ENCODE measurements around the gene C6orf132.

DNA sequence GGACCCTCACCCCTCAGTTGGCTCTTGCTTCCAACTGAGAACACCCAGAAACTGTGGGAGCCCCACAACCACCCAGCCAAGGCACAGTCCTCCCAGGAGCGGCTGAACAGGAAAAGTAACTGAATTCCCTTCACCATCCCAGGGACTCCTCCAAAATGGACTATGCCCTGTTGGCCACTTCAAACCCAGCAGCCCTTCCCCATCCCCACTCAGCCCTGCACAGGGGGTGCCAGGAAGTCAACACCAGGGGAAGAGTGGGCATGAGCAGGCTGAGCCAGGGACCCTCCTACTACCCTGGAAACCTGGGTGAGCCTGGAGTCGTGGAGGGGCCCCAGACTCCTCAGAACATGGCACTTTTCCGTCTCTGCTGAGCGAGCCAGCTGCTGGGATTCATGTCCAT is 42.1 kb upstream of the C6orf132 start:
- TF ChIP-seq CTCF (IDR thresholded peaks at IDR 0.05; ENCODE audit: insufficient read depth, low read depth, low read length) (no peak), EZH2 (IDR thresholded peaks at IDR 0.05; ENCODE audit: insufficient read depth, low read length) (no peak)

Data from astrocyte (in vitro differentiated cells and primary cell).